NOMO-1 (cell line): Measurements from ENCODE around the gene FAM72C.
"Not testable (repeated sequence)": the region's sequence is repeated elsewhere in the genome, so short reads cannot be mapped to it uniquely, and the experiment has no call there.

Experiments used
- DNase-seq, 2 experiments: peaks; one replicate each; lab custom pipeline; 2025; ENCODE audit not compliant: unreplicated experiment in 2 of 2; lab: John Stamatoyannopoulos, UW

Gene FAM72C

DNA sequence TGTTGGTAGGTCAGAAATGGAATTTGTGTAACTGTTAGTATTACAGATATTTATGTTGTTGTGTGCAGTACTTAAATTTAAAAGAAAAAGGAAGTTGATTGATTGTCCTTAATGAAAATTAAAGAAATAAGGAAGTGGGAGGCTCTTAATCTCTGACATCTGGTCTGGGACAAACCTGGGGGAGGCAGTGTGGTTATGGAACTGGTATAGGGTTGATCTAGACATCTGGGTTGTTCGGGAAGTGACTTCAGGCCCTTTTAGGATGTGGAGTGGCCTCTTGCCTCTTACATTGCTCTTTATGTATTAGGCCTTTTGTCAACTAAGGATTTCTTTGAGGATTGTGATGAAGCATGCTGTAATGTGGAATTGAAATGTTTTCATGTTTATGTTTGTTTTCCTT lies 16.1 kb upstream of the FAM72C start:
- DNase-seq = not testable (repeated sequence)

DNA sequence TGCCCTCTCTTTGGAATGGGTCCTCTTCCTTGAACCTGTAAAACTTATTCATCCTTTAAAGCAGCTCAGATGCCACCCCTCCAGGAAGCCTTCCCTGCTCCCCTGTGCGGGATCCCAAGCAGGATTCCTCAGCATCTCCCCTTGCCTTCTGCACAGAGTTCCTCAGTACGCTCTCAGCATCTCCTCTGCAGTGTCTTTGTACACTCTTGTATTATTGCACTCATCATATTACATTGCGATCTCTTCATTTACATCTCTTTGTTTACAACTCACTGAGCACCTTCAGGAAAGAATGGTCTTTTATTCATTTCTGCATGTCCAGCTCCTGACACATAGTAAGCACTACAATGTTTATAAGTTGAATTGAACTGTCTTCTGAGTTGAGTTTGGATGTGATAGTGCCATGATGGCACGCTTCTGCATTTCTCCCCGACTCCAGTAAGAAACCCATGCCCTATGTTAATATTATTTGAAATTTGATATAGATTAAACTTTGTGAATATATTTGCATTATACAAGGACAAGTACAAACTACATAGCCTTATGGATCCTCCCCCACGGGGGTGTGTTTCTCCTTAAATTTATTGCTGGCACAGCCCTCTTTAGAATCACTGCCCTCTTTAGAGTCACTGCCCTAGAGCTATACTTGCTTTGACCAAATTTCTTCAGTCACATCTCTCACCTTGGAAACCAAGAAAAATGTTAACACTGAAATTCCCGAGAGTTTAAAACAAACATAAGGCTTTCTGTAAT lies 13.1 kb upstream of the FAM72C start:
- not testable (repeated sequence) for DNase-seq

DNA sequence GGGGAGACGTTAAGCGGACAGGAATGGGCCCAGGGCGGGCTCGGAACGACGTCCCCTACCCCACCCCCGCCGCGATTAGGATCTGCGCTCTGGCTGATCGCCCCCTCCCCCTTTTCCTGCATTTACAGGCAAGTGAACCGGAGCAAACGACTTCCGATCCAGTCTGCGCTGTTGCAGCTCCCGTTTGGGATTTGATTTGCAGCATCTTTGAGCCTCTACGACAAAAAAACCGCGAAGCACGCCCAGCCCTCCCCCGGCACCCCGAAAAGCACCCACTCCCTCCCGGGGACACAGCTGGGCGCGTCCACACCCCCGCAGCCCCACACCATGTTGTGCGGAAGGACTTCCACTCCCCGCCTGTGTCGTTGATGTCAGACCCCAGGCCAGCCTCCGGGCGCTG lies 2.6 kb upstream of the FAM72C start:
- DNase-seq = not testable (repeated sequence)

DNA sequence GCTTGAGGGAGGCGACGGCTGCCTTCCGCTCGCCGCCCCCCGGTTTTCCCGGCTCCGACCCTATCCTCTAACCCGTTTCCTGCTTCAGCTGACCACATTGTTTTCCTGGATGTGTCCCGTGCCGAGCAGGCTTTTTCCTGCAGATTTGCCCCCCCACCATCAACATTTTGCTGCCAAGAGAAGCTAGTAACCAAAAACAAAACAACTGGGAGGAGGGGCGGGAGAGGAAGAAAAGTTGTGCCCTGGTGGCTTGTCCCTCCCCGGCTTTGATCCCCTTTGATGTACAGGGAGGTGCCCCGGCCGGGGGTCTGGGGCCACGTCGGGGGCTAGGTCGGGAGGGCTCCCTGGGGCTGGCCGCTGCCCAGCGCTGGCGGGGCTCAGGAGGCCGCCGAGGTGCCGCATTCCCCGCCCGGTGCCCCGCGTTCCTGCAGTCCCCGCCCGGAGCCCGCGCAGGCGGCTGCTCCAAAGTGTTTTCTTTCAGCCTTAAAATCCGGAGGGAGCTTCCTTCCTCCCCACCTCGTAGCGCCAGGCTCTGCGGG lies 2.2 kb upstream of the FAM72C start:
- not testable (repeated sequence) for DNase-seq

DNA sequence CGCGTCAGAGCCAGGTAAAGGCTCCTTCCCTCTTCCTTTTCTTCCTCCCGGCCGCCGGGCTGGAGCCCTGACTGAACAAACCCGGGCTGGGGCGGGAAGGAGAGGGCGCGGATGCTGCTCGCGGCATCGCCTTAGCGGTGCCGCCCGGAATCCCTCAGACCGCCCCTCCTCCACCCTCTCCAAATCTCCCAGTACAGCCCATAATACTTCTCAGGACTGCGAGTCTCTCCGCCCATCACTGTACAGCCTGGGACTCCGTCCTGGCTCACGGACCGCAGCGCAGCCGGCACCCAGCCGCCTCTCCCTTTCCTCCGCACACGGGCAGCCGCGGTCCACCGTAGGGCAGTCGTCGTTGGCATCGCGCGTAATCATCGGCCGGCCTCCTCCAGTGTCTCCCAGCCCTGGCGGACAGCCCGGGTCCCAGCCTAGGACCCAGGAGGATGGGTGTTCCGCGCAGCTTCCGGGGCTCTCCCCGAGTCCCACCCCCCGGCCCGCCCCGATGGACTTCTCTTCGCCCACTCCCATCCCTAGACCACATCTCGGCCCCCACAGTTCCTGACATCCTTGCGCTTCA lies 1.1 kb upstream of the FAM72C start:
- DNase-seq = not testable (repeated sequence)

DNA sequence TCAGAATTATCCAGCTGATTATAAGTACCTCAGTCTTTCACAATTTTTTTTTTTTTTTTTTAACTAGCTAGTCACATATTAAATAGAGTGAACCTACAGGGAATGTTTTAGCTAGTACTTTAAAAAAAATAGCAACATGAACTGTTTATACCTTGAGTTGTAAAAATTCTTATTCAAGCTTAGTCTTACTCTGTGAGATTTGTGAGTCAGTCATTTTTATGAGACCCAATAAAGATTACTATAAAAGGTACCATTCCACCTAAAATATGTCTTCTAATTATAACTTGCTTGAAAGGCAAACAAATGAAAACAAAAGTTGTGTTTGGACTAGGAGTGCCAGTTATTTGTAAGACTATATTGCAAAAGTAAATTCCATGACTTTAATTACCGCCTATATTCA lies 5.9 kb downstream of the FAM72C start:
- DNase-seq = not testable (repeated sequence)

DNA sequence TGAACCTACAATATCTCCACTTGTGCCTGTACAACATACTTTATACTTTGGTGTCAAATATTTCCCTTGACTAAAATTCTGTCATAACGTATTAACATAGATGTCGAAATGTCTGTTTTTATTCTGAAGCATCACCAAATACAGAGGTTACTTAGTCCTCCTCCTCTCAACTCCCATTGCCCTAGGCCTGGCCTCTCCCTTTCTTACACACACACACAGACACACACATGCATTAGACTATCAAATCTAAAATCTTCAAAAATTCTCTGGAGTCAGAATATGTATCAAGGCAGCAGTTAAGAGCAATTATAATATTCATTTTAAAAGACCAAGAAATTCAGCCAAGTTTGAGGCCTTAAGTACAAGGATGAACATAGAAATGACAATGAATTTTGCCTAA lies 7.5 kb downstream of the FAM72C start:
- not testable (repeated sequence) for DNase-seq

DNA sequence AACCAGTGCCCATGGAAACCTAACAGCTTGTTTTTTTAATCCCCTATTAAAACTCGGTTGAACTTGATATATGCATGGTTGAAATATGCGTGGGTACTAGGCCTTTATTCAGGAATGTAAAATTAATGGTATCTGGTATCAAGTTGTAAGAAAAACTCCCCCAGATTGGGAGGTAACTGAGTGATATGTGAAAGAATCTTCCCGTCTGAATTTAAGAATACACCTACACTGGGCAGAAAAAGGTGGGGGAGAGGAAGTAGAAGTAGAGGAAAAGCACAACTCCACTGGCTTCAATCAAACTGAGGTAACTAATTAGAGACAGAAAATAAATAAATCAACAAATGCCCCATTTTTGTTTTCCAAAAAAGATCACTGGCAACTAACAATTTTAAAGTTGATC lies 15.9 kb downstream of the FAM72C start:
- not testable (repeated sequence) for DNase-seq

DNA sequence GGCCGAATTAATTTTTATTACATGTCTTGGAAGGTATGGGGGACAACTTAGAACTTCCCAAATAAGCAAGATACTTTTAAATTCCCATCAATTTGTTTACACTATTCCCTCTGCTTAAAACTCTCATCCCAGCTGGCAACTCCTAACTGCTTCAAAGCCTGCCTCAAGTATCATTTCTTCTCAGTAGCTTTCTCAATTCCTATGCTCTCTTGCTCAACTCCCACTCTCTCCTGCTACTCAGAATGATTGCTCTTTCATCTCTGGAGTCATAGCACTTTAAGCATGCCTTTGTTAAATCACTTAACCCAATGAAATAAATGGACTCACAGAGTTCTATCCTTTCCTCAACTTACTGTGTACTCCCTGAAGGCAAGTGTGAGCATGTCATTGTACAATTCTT lies 18.9 kb downstream of the FAM72C start:
- not testable (repeated sequence) for DNase-seq

DNA sequence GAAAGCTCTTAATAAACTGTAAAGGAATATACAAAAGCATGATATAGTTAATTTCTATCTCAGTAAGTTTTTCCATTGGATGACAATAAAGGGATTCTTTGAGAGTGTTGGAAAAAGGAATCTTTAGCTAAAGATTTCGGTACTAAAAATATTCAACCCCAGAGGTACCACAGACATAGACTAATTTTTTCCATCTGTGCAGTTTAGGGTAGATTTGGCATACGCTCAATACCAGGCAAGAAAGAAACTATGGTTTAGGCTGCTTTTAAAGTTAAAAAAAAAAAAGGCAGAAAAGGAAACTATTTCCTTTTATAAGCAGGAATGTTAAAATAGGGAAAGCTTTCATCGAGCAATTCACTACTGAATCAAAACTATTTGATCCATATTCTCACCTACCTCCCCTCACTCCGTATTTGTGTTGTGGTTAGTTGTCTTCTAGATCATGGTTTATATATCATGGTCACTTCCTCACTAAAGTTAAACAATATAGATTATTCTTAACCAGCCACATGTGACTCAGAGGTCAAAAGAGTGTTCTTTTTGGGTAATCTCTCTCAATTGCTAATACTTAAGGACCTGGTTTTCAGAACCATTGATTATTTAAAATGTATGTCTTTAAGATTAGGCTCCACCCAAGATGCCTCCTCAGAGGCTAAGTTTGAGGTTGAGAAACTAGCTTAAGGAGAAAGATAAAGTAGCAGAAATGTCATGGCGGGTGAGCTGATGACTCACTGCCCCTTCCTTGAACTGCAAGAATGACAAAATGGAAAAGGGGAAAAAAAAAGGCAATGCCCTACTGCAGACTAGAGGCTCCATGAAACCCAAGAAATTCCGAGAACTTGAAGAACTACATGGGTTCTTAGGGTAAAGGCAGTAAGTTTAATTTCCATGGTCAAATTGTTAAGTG lies 20.0 kb downstream of the FAM72C start:
- DNase-seq = not testable (repeated sequence)

DNA sequence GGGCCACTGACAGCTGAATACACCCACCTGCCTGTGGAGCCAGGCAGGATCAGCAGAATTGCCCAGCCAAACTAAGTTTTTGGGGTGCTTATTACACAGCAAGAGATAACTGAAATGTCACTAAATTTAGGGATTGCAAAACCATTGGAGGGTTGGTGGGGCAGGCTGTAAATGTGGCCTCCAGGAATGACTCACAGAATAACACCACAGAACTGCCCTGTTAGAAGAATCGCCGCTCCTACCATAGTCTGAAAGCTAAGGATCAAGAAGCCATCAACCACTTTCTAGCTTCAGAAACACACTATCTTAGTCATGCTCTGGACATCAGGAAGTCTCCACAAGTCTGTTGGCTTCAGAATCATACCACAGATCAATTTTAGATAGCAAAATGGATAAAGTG lies 24.0 kb downstream of the FAM72C start:
- not testable (repeated sequence) for DNase-seq

DNA sequence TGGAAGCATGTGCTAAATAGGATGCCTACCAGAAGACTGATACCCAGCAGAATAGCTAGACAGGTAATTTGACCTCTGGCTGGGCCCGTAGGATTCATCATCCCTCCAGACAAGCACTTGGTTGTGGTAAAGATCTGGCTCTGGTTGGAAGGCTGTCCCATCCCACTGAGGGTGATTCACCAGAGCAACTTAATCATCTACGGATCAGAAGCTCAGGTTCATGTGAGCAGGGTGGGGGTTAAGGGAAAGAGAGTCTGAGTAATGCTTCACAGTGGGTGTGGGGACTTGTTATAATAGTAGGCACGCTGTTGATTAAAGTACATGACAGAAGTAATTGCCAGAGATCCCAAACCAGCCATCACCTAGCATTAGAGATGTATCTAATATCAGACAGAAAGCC lies 26.5 kb downstream of the FAM72C start:
- not testable (repeated sequence) for DNase-seq

DNA sequence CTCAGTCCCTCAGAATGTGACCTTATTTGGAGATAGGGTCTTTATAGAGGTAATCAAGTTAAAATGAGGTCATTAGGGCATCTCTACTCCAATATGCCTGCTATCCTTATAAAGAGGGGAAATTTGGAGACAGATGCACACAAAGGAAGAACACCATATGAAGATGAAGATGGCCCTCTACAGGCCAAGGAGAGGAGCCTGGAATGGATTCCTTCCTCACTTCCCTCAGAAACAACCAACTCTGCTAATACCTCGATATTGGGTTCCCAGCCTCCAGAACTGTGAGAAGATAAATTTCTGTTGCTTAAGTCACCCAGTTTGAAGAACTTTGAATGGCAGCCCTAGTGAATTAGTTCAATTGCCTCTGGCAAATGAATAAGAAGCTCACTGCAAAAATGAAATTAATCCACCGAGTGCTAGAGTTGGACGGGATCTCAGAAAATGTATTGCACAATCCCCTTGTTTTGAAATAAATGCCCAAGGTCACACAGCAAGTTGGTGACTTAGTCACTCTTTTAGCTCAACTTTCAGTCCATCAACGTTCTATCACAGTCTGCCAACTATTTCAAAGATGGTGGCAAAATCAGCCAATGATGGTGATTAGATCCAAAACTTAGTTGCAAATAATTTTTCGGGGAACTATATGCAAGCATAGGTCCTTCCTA lies 27.1 kb downstream of the FAM72C start:
- not testable (repeated sequence) for DNase-seq

DNA sequence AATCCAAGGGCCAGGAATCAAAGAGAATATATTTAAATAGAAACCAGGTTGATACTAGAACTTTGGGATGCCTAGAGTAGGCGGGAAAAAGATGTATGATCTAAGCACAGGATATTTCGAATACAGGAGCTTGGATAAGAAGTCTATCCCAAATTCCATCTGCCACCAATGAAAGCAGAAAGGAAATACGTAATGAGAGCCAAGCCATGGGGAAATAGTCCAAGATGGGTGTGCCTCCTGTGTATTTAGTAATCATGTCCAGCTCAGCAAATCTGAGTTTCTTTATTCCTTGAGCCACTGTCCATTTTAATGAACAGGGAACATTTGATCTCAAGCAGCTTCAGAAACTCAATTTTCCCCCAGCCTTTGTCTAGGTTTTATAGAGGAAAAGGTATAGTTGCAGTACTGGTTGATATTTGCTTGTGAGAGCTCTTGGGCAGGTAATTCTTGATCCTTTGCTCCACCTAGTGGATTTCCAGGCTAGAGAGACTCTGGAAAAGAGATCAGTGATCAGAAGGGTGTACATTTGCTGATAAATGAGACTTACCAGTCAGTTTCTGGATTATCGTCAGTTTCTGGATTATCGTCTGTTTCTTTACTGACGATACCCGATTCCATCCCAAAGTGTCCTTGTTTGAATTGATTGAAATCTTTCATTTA lies 28.3 kb downstream of the FAM72C start:
- not testable (repeated sequence) for DNase-seq

DNA sequence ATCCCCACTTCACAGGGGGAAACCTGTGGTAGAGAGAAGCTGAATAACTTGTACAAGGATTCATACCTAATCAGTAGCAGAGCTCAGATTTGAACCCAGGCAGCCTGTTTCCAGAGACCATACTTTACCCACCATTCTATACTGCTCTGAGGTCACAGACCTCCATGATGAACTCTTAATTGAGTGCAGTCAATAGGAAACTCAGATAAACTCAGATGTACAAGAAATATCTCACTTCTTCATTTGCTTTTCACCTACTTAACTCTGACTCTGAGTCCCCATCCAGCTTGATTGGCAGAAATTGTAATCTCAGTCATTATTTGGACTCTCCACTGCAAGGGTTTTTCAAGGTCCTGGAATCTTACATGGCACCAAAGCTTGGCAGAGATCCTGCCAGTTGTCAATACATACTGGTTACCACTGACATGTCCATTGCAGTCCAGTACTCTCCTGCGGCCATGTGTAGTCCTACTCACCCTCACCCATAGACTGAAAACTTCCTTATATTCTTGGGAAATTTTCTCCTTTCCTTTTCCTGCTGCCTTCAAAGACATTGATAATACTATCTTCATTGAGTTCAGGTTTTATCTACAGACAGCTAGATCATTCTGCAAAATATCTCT lies 29.4 kb downstream of the FAM72C start:
- not testable (repeated sequence) for DNase-seq

DNA sequence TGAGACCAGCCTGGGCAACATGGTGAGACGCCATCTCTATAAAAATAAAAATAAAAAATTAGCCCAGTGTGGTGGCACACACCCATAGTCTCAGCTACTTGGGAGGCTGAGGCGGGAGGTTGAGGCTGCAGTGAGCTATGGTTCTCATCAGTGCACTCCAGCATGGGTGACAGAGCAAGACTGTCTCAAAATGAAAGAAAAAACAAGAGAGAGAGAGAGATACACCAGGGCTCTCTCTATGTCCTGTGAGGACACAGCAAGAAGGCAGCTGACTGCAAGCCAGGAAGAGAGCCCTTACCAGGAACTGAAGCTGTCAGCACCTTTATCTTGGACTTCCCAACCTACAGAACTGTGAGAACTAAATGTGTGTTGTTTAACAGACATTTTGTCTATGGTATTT lies 32.1 kb downstream of the FAM72C start:
- DNase-seq = not testable (repeated sequence)

DNA sequence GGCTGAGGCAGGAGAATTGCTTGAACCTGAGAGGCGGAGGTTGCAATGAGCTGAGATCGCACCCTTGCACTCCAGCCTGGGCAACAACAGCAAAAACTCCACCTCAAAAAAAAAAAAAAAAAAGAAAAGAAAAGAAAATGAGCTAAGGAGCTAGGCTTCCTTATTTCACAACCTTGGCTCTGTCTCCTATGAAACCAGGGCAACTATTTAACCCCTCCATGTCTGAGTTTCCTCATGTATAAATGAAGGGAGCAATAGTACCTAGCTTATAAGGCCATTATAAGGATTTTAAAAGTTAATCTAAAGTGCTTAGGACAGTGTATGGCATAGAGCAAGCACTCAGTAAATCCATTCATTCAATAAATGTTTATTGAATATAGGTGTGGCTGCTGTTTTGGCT lies 32.9 kb downstream of the FAM72C start:
- not testable (repeated sequence) for DNase-seq

DNA sequence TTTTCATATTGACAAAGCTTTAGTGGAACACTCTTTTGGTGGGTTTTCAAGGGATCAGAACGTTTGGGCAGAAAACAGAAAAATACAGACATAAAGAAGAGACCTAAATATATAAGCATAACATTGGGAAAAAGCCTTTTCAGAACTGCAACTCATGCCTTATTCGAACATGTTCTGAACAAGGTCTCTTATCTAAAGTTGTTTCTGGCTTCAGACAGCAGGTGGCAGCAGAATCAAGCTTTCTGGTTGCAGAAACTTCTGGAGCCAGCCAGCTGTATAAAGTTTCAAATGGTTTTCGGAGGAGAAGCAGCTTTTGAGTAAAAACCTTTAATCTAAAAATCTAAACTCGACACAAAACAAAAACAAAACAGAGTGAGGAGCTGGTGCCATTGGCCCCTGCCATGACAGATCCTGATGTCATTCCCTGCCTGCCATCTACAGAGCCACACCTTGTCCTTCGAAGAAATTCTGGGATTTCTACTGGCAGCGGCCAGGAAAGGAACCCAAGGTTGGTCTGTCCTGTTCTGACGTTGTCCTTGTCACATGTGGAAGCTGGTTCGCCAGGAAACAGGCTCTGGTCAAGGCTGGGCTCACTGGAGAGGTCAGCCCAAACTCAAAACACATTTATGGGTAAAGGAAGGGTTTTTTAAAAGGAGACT lies 35.2 kb downstream of the FAM72C start:
- DNase-seq = not testable (repeated sequence)

DNA sequence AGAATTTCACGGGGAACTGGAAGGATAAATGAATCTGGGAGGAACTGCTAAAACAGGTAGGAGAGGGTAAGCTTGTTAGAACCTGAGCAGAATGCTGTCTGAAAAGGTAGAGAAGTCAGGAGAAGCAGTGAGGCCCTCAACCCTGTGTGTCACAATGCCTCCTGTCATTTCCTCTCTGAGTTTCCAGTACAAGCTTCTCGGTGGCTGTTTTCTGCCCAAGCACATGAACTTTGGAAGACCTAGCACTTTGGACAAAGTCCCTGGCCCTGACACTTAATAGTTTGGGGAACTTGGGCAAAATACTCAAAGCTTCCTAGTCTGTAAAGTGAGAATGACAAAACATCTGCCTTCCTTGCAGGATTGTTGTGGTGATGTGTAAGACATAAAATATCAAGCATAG lies 52.7 kb downstream of the FAM72C start:
- not testable (repeated sequence) for DNase-seq
